ENCODE measurements around the gene ANO5.

ANO5 gene, protein sequence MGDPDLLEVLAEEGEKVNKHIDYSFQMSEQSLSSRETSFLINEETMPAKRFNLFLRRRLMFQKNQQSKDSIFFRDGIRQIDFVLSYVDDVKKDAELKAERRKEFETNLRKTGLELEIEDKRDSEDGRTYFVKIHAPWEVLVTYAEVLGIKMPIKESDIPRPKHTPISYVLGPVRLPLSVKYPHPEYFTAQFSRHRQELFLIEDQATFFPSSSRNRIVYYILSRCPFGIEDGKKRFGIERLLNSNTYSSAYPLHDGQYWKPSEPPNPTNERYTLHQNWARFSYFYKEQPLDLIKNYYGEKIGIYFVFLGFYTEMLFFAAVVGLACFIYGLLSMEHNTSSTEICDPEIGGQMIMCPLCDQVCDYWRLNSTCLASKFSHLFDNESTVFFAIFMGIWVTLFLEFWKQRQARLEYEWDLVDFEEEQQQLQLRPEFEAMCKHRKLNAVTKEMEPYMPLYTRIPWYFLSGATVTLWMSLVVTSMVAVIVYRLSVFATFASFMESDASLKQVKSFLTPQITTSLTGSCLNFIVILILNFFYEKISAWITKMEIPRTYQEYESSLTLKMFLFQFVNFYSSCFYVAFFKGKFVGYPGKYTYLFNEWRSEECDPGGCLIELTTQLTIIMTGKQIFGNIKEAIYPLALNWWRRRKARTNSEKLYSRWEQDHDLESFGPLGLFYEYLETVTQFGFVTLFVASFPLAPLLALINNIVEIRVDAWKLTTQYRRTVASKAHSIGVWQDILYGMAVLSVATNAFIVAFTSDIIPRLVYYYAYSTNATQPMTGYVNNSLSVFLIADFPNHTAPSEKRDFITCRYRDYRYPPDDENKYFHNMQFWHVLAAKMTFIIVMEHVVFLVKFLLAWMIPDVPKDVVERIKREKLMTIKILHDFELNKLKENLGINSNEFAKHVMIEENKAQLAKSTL

GRCh38 chr11:22192642-22193347 is at the start of gene ANO5:
ANO5 (plus strand) TSS chr11:22193085; CDS start chr11:22193493, 408 bp downstream.
- DNase-seq (ENCODE audit: low read depth, low spot score), result no peak
- no peak within 1 kb of the TSS for H3K27ac ChIP-seq

DNA sequence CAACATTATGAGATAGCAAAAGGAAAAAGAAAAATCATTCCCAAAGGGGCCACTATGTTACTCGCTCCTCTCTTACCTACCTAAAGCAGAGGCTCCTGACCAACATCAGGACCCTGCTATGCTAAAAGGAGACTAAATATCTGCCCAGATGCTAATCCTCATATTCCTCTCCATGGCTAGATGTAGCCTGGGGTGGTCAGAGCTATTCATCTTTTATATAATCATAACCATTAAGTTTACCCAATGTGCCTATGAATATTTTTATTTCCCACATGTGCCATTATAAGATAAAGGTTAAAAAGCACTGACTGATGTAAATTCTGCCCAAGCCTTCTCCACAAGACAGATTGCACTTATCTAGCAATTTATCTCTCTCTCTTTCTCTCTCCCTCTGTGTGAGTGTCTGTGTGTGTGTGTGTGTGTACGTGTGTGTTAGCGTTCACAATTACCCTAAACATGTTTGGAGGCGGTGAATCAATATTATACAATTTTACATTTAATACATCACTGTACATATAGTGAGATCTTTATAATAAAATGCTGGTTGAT is 41.2 kb upstream of the ANO5 start:
- no peak overlapping the region for H3K27ac ChIP-seq
- no peak for DNase-seq (ENCODE audit: low read depth, low spot score)

- no peak for DNase-seq (ENCODE audit: low read depth, low spot score)
- no peak overlapping the region for H3K27ac ChIP-seq
Observed at GRCh38 chr11:22157531-22157930, 35.4 kb upstream of the ANO5 start.

GRCh38 chr11:22161489-22161888 is 31.4 kb upstream of the ANO5 start:
- no peak overlapping the region for H3K27ac ChIP-seq
- DNase-seq (ENCODE audit: low read depth, low spot score), result no peak

GRCh38 chr11:22162756-22163155 is 30.1 kb upstream of the ANO5 start:
- DNase-seq (ENCODE audit: low read depth, low spot score), result no peak
- no peak overlapping the region for H3K27ac ChIP-seq

DNA sequence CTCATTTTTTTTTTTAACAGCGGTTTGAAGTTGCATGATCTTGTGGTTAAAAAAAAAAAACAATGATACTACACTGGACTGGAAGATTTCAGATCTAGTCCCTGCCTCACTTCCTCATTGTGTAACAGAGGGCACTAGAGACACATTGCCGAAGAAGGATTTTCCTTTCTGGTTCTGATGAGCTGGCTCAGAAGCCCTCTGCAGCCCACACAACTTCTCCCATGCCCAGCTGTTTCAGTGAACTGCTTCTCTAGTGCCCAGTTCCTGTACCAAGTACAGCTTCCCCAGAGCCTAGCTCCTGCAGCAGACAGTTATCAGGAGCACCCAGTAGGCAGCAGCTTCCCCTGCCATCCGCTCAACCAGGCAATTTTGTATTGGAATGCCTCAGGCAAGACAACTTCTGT is 29.5 kb upstream of the ANO5 start:
- DNase-seq (ENCODE audit: low read depth, low spot score), result no peak
- no peak overlapping the region for H3K27ac ChIP-seq

DNA sequence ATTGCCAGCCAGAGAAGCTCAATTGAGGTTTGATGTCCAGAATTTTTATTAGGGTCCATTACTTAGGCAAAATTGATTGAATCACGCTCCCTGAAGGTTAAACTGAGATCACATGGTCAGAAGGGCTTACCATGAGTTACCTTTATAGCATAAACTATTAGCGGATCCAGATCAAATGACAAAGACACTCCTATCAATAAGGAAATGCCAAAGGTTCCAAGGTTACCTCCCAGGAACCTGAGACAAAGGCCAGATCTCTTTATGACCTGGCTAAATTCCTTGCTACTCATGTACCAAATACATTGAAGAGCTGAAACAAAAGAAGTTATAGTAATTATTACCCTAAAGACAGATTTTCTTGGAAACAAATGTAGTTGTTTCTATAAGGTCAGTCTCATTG is 27.8 kb upstream of the ANO5 start:
- H3K27ac ChIP-seq, result no peak overlapping the region

DNA sequence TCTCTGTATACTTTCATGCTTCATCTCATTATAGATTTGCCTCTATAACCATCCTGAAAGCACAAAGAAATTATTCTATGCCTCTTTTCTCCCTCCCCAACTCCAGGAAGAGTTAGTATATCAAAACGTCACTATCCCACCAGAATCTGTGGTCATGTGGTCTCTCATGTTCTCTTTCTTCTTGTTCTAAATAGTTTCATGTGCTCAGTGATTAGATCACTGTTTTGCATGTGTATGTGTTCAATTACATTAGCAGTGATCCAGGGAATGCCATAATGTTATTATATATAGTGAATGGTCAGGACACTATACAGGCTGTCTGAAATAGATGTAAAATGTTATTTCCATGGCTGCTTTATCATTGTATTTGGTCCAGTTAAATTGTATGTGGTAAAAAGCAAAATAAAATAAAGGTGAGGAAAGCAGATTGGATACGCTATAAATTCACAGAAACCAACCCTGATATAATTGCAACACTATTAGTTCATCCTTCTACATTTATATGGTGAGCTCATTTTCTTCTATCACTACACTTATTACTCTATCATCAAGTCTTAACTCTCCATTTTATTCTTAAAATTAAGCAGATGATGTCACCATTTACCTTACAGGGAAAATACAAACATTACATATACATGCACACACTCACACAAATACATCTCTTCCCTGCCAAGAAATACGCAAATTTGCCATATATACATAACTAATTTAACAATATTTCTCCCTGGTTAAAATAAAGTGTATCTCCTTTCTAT is 26.9 kb upstream of the ANO5 start:
- DNase-seq (ENCODE audit: low read depth, low spot score), result no peak
- no peak overlapping the region for H3K27ac ChIP-seq

More for the DNA sequence above, 27.8 kb upstream of the ANO5 start:
- no peak for DNase-seq (ENCODE audit: low read depth, low spot score)

DNA sequence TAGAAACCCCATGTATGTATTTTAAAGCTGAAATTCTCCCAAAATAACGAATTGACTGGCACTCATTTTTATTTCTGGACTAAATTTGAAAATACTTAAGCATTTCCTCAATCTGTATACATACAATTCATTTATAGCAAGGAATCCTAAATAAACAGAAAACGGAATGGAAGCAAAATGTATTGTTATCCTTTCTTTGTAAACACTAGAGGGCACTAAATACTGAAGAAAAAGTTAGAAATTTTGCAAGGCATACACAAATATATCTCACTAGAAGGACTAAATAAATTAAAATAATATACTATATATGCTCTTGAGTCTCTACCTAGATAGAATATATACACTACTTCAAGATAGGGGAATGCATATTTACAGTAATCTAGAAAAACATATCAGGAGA is 23.1 kb upstream of the ANO5 start:
- no peak for DNase-seq (ENCODE audit: low read depth, low spot score)
- H3K27ac ChIP-seq, result no peak overlapping the region

GRCh38 chr11:22173532-22173931 is 19.4 kb upstream of the ANO5 start:
- DNase-seq (ENCODE audit: low read depth, low spot score), result no peak
- H3K27ac ChIP-seq, result no peak overlapping the region

GRCh38 chr11:22177186-22177585 is 15.7 kb upstream of the ANO5 start:
- DNase-seq (ENCODE audit: low read depth, low spot score), result no peak
- no peak overlapping the region for H3K27ac ChIP-seq

GRCh38 chr11:22179626-22180025 is 13.3 kb upstream of the ANO5 start:
- no peak for DNase-seq (ENCODE audit: low read depth, low spot score)
- H3K27ac ChIP-seq, result no peak overlapping the region

- no peak for DNase-seq (ENCODE audit: low read depth, low spot score)
- H3K27ac ChIP-seq, result no peak overlapping the region
Observed at GRCh38 chr11:22180131-22180530, 12.8 kb upstream of the ANO5 start.

- no peak overlapping the region for H3K27ac ChIP-seq
- DNase-seq (ENCODE audit: low read depth, low spot score), result no peak
Observed at GRCh38 chr11:22189660-22190059, 3.2 kb upstream of the ANO5 start.

- no peak overlapping the region for H3K27ac ChIP-seq
- no peak for DNase-seq (ENCODE audit: low read depth, low spot score)
Observed at GRCh38 chr11:22190827-22191463, 1.9 kb upstream of the ANO5 start.

- no peak for DNase-seq (ENCODE audit: low read depth, low spot score)
- no peak overlapping the region for H3K27ac ChIP-seq
Observed at GRCh38 chr11:22192289-22192641, 620 bp upstream of the ANO5 start.

DNA sequence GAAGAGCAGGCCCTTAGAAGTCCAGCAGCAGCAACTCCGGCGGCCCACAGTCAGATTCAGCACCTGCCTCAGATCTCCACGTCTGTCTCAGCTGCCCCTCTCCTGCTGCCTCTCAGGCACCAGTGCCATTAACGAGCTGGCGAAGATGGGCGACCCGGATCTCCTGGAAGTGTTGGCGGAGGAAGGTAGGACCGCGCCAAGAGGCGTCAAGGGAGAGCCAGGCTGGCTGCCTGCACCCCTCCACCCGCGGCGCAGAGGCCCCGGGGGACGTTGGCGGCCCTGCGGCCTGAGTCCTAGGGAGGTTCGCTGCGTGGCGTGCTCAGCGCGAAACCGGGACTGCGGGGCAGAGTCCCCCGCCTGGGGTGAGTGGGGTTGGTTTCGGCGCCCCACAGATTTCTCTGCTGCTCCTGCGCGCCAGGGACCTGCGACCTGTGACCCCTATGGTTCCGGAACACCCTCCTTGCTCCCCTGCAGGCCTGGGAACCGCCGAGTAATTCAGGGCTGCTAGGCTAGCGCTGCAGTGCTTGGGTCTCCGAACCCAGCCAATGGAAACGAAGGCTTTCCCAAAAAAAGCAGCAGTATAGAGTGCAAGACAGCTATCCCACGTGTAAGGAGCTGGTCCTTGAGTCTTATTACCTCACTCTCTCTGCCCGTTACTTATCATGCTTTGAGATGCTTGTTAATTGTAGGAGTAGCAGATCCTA is 615 bp downstream of the ANO5 start:
- H3K27ac ChIP-seq, result no peak overlapping the region
- DNase-seq (ENCODE audit: low read depth, low spot score), result no peak

GRCh38 chr11:22194306-22194705 is 1.4 kb downstream of the ANO5 start:
- no peak overlapping the region for H3K27ac ChIP-seq
- no peak for DNase-seq (ENCODE audit: low read depth, low spot score)

DNA sequence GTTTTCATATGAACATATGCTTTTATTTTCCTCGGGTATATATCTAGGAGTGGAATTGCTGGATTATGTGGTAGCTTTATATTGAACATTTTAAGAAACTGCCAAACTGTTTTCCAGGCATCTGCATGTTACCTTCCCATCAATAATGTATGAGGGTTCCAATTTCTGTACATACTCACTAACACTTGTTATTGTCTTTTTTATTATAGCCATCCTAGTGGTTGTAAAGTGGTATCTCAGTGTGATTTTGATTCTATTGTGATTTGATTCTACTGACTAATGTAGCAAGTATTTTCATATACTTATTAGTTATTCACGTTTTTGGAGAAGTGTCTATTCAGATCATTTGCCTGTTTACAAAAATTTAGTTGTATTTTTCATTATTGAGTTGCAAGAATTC is 2.0 kb downstream of the ANO5 start:
- H3K27ac ChIP-seq, result no peak overlapping the region
- DNase-seq (ENCODE audit: low read depth, low spot score), result no peak

All from epithelial cell of prostate (primary cell).